Transverse colon (tissue), 4 donors: ENCODE results near the gene MTNR1B.

Experiments
- POLR2A ChIP-seq: fragments of 450-650 bp; IDR thresholded peaks from one replicate; pipeline ENCODE4 v1.6.1; 2016; ENCODE audit warnings: antibody characterized with exemption, mild to moderate bottlenecking, moderate library complexity
- POLR2AphosphoS5 ChIP-seq, 3 donors: sonication (generic); formaldehyde crosslinking; IDR thresholded peaks; one replicate each; pipeline ENCODE4 v1.6.1; 2016; ENCODE audit warnings: antibody characterized with exemption in 3 of 3
- TF ChIP-seq, protein P1 (sequence below), 5 experiments: fragments of 200-600 bp in 3 of 5; fragments of 450-650 bp in 2 of 5; sonication (generic) in 3 of 5; IDR thresholded peaks; 1 replicate in 2 of 5; 2 replicates in 3 of 5; pipeline ENCODE4 v1.5.1; 2016 to 2017; ENCODE audit warnings: antibody characterized with exemption in 5 of 5, inconsistent platforms in 3 of 5, mild to moderate bottlenecking in 2 of 5, moderate library complexity in 1 of 5

DNA sequence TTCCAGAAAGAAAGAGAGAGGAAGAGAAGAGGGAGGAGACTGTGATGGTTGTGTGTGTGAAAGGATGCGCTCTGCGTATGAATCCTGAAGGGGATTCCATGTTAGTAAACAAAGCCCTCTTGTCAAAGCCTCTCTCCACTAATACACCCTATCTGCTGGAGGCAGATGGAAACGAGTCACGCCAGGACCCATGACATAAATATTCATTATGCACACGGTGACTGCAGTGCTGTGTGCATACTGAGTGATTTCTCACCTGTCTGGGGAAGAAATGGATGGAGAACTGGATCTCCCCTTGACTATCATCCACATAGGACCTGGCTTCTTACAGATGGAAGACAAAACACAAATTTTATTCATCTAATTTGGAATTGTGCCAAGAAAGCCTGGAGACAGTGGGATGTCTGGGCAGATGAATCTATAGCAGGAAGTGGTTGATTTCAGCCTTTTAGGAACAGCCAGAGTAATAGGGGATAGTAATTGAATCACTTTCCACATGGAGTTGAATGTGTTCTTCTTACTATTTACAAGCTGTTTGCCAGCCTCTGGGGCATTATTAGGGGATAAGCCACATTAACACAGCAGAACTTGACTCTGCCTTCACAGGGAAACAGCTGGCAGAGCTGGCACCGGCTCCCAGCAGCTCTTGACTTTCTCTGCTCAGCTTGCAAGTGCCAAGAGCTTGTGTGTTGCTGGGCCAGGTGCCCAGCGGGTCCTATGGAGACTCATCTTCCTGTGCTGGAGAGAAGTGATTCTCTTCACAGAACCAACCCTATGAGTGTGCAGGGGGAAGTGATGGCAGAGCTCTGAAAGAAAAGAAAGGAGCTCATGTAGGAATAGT, 9.0 kb downstream of the MTNR1B start:
- TF ChIP-seq, protein P1, sequence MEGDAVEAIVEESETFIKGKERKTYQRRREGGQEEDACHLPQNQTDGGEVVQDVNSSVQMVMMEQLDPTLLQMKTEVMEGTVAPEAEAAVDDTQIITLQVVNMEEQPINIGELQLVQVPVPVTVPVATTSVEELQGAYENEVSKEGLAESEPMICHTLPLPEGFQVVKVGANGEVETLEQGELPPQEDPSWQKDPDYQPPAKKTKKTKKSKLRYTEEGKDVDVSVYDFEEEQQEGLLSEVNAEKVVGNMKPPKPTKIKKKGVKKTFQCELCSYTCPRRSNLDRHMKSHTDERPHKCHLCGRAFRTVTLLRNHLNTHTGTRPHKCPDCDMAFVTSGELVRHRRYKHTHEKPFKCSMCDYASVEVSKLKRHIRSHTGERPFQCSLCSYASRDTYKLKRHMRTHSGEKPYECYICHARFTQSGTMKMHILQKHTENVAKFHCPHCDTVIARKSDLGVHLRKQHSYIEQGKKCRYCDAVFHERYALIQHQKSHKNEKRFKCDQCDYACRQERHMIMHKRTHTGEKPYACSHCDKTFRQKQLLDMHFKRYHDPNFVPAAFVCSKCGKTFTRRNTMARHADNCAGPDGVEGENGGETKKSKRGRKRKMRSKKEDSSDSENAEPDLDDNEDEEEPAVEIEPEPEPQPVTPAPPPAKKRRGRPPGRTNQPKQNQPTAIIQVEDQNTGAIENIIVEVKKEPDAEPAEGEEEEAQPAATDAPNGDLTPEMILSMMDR (IDR thresholded peaks at IDR 0.05) = no peak
- no peak for TF ChIP-seq POLR2AphosphoS5 (IDR thresholded peaks at IDR 0.05)
- no peak for TF ChIP-seq POLR2A
